ENCODE data around the gene YAF2. TPM values are rescaled to one million over a fixed set of nuclear protein-coding genes. Genes with fewer than 3 reads are reported as not detected.
A peak's percentile ranks its signal among the peaks of the same experiment; 100 is the strongest.

YAF2 gene
- total RNA-seq, result 10 to 100 TPM; 37.0 to 40.9 (median 37.7) TPM

GRCh38 chr12:42238240-42239140, at the start of gene YAF2:
TSS of gene YAF2 (minus strand) at chr12:42238248. CDS start at chr12:42238180, 68 bp downstream.
- no peaks in the 10 kb centered on the region for H3K27me3 Mint-ChIP-seq (ENCODE audit: low read depth)
- H3K36me3 Mint-ChIP-seq (ENCODE audit: insufficient read depth), result peaks cover 11% of the 10 kb centered on the region
- ATAC-seq, result peak; percentile 87 to 90
- peak within 1 kb of the TSS; percentile 92 for H3K4me3 Mint-ChIP-seq
- H3K4me1 Mint-ChIP-seq (ENCODE audit: low read depth), result peaks cover 27% of the 10 kb centered on the region
- peak; percentile 81 for DNase-seq
- no peaks in the 10 kb centered on the region for H3K9me3 Mint-ChIP-seq

GRCh38 chr12:42286741-42287140, 48.7 kb upstream of the YAF2 start:
- no peaks in the 10 kb centered on the region for H3K36me3 Mint-ChIP-seq (ENCODE audit: insufficient read depth)
- H3K4me1 Mint-ChIP-seq (ENCODE audit: low read depth), result peaks cover 2% of the 10 kb centered on the region
- no peak overlapping the region for H3K4me3 Mint-ChIP-seq
- ATAC-seq, result no peak
- no peak for DNase-seq
- no peaks in the 10 kb centered on the region for H3K9me3 Mint-ChIP-seq
- H3K27me3 Mint-ChIP-seq (ENCODE audit: low read depth), result peaks cover 7% of the 10 kb centered on the region

GRCh38 chr12:42285431-42285830, 47.4 kb upstream of the YAF2 start:
- Mint-ChIP-seq H3K27me3 (ENCODE audit: low read depth) (peaks cover 7% of the 10 kb centered on the region), H3K4me3 (no peak overlapping the region), H3K36me3 (ENCODE audit: insufficient read depth) (no peaks in the 10 kb centered on the region), H3K4me1 (ENCODE audit: low read depth) (peaks cover 2% of the 10 kb centered on the region), H3K9me3 (no peaks in the 10 kb centered on the region)
- ATAC-seq (no peak), DNase-seq (no peak)

GRCh38 chr12:42284876-42285275, 46.8 kb upstream of the YAF2 start:
- H3K9me3 Mint-ChIP-seq, result no peaks in the 10 kb centered on the region
- peaks cover 2% of the 10 kb centered on the region for H3K4me1 Mint-ChIP-seq (ENCODE audit: low read depth)
- H3K36me3 Mint-ChIP-seq (ENCODE audit: insufficient read depth), result no peaks in the 10 kb centered on the region
- ATAC-seq (no peak), DNase-seq (no peak)
- peaks cover 7% of the 10 kb centered on the region for H3K27me3 Mint-ChIP-seq (ENCODE audit: low read depth)
- H3K4me3 Mint-ChIP-seq, result no peak overlapping the region

GRCh38 chr12:42284157-42284556, 46.1 kb upstream of the YAF2 start:
- Mint-ChIP-seq H3K27me3 (ENCODE audit: low read depth) (peaks cover 7% of the 10 kb centered on the region), H3K9me3 (no peaks in the 10 kb centered on the region), H3K4me1 (ENCODE audit: low read depth) (peaks cover 2% of the 10 kb centered on the region), H3K4me3 (no peak overlapping the region), H3K36me3 (ENCODE audit: insufficient read depth) (no peaks in the 10 kb centered on the region)
- ATAC-seq, result no peak
- no peak for DNase-seq

- Mint-ChIP-seq H3K9me3 (no peaks in the 10 kb centered on the region), H3K4me1 (ENCODE audit: low read depth) (peaks cover 2% of the 10 kb centered on the region), H3K27me3 (ENCODE audit: low read depth) (peaks cover 7% of the 10 kb centered on the region), H3K4me3 (no peak overlapping the region), H3K36me3 (ENCODE audit: insufficient read depth) (no peaks in the 10 kb centered on the region)
- ATAC-seq (no peak), DNase-seq (no peak)
These were observed 45.7 kb upstream of the YAF2 start for GRCh38 chr12:42283739-42284138.

- H3K4me3 Mint-ChIP-seq, result no peak overlapping the region
- no peaks in the 10 kb centered on the region for H3K36me3 Mint-ChIP-seq (ENCODE audit: insufficient read depth)
- peaks cover 2% of the 10 kb centered on the region for H3K4me1 Mint-ChIP-seq (ENCODE audit: low read depth)
These were observed 44.2 kb upstream of the YAF2 start for GRCh38 chr12:42282294-42282693.

GRCh38 chr12:42281844-42282243, 43.8 kb upstream of the YAF2 start:
- Mint-ChIP-seq H3K4me1 (ENCODE audit: low read depth) (peaks cover 2% of the 10 kb centered on the region), H3K4me3 (no peak overlapping the region), H3K27me3 (ENCODE audit: low read depth) (no peaks in the 10 kb centered on the region), H3K36me3 (ENCODE audit: insufficient read depth) (no peaks in the 10 kb centered on the region), H3K9me3 (no peaks in the 10 kb centered on the region)
- ATAC-seq, result no peak
- DNase-seq, result no peak

More at GRCh38 chr12:42282294-42282693, 44.2 kb upstream of the YAF2 start:
- DNase-seq (no peak), ATAC-seq (no peak)
- Mint-ChIP-seq H3K27me3 (ENCODE audit: low read depth) (peaks cover 3% of the 10 kb centered on the region), H3K9me3 (no peaks in the 10 kb centered on the region)

GRCh38 chr12:42281278-42281677, 43.2 kb upstream of the YAF2 start:
- H3K9me3 Mint-ChIP-seq, result no peaks in the 10 kb centered on the region
- DNase-seq (no peak), ATAC-seq (no peak)
- no peaks in the 10 kb centered on the region for H3K36me3 Mint-ChIP-seq (ENCODE audit: insufficient read depth)
- no peaks in the 10 kb centered on the region for H3K27me3 Mint-ChIP-seq (ENCODE audit: low read depth)
- no peak overlapping the region for H3K4me3 Mint-ChIP-seq
- peaks cover 2% of the 10 kb centered on the region for H3K4me1 Mint-ChIP-seq (ENCODE audit: low read depth)

GRCh38 chr12:42278128-42278510, 40.1 kb upstream of the YAF2 start:
- H3K4me1 Mint-ChIP-seq (ENCODE audit: low read depth), result no peaks in the 10 kb centered on the region
- H3K27me3 Mint-ChIP-seq (ENCODE audit: low read depth), result no peaks in the 10 kb centered on the region
- no peak overlapping the region for H3K4me3 Mint-ChIP-seq
- ATAC-seq (no peak), DNase-seq (no peak)
- no peaks in the 10 kb centered on the region for H3K36me3 Mint-ChIP-seq (ENCODE audit: insufficient read depth)
- no peaks in the 10 kb centered on the region for H3K9me3 Mint-ChIP-seq

GRCh38 chr12:42277396-42278127, 39.5 kb upstream of the YAF2 start:
- ATAC-seq, result no peak
- Mint-ChIP-seq H3K4me1 (ENCODE audit: low read depth) (no peaks in the 10 kb centered on the region), H3K4me3 (no peak overlapping the region), H3K36me3 (ENCODE audit: insufficient read depth) (no peaks in the 10 kb centered on the region), H3K9me3 (peaks cover 2% of the 10 kb centered on the region), H3K27me3 (ENCODE audit: low read depth) (peaks cover 1% of the 10 kb centered on the region)
- DNase-seq, result no peak

GRCh38 chr12:42275499-42275898, 37.5 kb upstream of the YAF2 start:
- Mint-ChIP-seq H3K9me3 (peaks cover 3% of the 10 kb centered on the region), H3K36me3 (ENCODE audit: insufficient read depth) (no peaks in the 10 kb centered on the region), H3K4me1 (ENCODE audit: low read depth) (peaks cover 3% of the 10 kb centered on the region), H3K4me3 (no peak overlapping the region), H3K27me3 (ENCODE audit: low read depth) (peaks cover 6% of the 10 kb centered on the region)
- no peak for ATAC-seq
- DNase-seq, result no peak

- DNase-seq (no peak), ATAC-seq (no peak)
- Mint-ChIP-seq H3K9me3 (peaks cover 3% of the 10 kb centered on the region), H3K4me3 (no peak overlapping the region), H3K4me1 (ENCODE audit: low read depth) (peaks cover 3% of the 10 kb centered on the region), H3K36me3 (ENCODE audit: insufficient read depth) (no peaks in the 10 kb centered on the region), H3K27me3 (ENCODE audit: low read depth) (peaks cover 6% of the 10 kb centered on the region)
These were observed 35.7 kb upstream of the YAF2 start for GRCh38 chr12:42273706-42274105.

- DNase-seq (no peak), ATAC-seq (no peak)
- H3K9me3 Mint-ChIP-seq, result peaks cover 3% of the 10 kb centered on the region
- no peak overlapping the region for H3K4me3 Mint-ChIP-seq
- H3K36me3 Mint-ChIP-seq (ENCODE audit: insufficient read depth), result no peaks in the 10 kb centered on the region
- peaks cover 6% of the 10 kb centered on the region for H3K27me3 Mint-ChIP-seq (ENCODE audit: low read depth)
- H3K4me1 Mint-ChIP-seq (ENCODE audit: low read depth), result peaks cover 3% of the 10 kb centered on the region
These were observed 32.5 kb upstream of the YAF2 start for GRCh38 chr12:42270596-42270995.

All from activated T-cell treated with anti-CD3 and anti-CD28 coated beads, Interleukin-2, amount 50 U/mL, for 4 hours (primary cell).